Measurements from ENCODE around the gene DGKE. TPM values are rescaled to one million over a fixed set of nuclear protein-coding genes. Genes with fewer than 3 reads are reported as not detected.

Gene DGKE
- total RNA-seq, 1 experiment from 2014 or later: 10.0 TPM

GRCh38 chr17:56893503-56893902, 59.6 kb downstream of the DGKE start:
- ChIA-PET CTCF (no interaction called here), POLR2A (ENCODE audit: low non-redundant PET) (no interaction called here)
- intact Hi-C loops (cut with micrococcal nuclease; ENCODE audit: unreplicated experiment): no loop called here
- H3K27ac ChIP-seq (ENCODE audit: low read depth, low read length, poor library complexity, severe bottlenecking): no peak overlapping the region
- no peaks in the 10 kb centered on the region for H3K27me3 ChIP-seq (replicated peaks; ENCODE audit: insufficient read depth, low read depth, low read length, poor library complexity)
- no peak for DNase-seq (ENCODE audit: low spot score)
- H3K4me1 ChIP-seq (ENCODE audit: insufficient read depth, low read length, poor library complexity, severe bottlenecking): no peaks in the 10 kb centered on the region
- peaks cover under 1% of the 10 kb centered on the region for H3K9me3 ChIP-seq (ENCODE audit: low read depth, low read length, poor library complexity, severe bottlenecking)
- no peak overlapping the region for H3K4me3 ChIP-seq (ENCODE audit: low read depth, low read length, poor library complexity, severe bottlenecking)
- no peak for TF ChIP-seq EZH2 (IDR thresholded peaks at IDR 0.05; ENCODE audit: borderline replicate concordance, low read depth, low read length, poor library complexity, severe bottlenecking)
- TF ChIP-seq, protein P1, sequence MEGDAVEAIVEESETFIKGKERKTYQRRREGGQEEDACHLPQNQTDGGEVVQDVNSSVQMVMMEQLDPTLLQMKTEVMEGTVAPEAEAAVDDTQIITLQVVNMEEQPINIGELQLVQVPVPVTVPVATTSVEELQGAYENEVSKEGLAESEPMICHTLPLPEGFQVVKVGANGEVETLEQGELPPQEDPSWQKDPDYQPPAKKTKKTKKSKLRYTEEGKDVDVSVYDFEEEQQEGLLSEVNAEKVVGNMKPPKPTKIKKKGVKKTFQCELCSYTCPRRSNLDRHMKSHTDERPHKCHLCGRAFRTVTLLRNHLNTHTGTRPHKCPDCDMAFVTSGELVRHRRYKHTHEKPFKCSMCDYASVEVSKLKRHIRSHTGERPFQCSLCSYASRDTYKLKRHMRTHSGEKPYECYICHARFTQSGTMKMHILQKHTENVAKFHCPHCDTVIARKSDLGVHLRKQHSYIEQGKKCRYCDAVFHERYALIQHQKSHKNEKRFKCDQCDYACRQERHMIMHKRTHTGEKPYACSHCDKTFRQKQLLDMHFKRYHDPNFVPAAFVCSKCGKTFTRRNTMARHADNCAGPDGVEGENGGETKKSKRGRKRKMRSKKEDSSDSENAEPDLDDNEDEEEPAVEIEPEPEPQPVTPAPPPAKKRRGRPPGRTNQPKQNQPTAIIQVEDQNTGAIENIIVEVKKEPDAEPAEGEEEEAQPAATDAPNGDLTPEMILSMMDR (conservative IDR thresholded peaks at IDR 0.05; ENCODE audit: low read depth, low read length): no peak
- no TSS peak for BruUV-seq (replicated peaks)
- peaks cover 25% of the 10 kb centered on the region for H3K36me3 ChIP-seq (ENCODE audit: insufficient read depth, low read length, poor library complexity, severe bottlenecking)

DNA sequence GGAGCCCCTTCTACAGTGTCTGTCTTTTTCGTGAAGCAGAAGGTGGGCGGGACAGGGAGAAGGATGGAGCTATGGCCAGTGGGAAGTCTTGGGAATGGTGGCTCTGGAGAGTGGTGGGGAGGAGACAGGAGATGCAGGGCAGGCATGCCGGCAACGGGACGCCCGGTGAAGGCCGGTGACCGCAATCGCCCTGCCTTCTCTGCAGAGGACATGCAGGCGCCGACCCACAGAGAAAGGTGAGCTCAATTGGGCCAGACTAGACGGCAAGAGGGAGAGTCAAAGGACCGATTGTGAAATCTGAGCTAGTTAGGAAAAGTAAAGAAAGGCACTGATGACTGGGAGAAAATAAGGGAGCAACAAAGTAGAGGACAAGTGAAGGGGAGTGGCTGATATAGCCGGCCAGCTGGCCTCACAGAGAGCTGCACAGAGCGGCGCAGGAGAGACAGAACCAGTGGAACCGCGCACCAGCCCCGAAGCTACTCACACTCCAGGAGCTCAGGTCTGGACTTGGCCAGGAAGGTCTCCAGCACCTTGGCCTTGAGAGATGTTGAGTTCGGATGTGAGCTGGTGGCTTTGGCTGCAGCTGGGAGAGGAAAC, 61.0 kb downstream of the DGKE start:
- no peak overlapping the region for H3K4me3 ChIP-seq (ENCODE audit: low read depth, low read length, poor library complexity, severe bottlenecking)
- TF ChIP-seq, protein P1 (conservative IDR thresholded peaks at IDR 0.05; ENCODE audit: low read depth, low read length): no peak
- H3K4me1 ChIP-seq (ENCODE audit: insufficient read depth, low read length, poor library complexity, severe bottlenecking): no peaks in the 10 kb centered on the region
- BruUV-seq (replicated peaks): no TSS peak
- H3K9me3 ChIP-seq (ENCODE audit: low read depth, low read length, poor library complexity, severe bottlenecking): no peaks in the 10 kb centered on the region
- H3K27me3 ChIP-seq (replicated peaks; ENCODE audit: insufficient read depth, low read depth, low read length, poor library complexity): no peaks in the 10 kb centered on the region
- H3K27ac ChIP-seq (ENCODE audit: low read depth, low read length, poor library complexity, severe bottlenecking): no peak overlapping the region
- H3K36me3 ChIP-seq (ENCODE audit: insufficient read depth, low read length, poor library complexity, severe bottlenecking): peaks cover 29% of the 10 kb centered on the region
- POLR2A ChIA-PET (ENCODE audit: low non-redundant PET): no interaction called here
- intact Hi-C loops (cut with micrococcal nuclease; ENCODE audit: unreplicated experiment): no loop called here
- CTCF ChIA-PET: no interaction called here
- DNase-seq (ENCODE audit: low spot score): no peak

GRCh38 chr17:56896217-56896967, 62.4 kb downstream of the DGKE start:
- H3K4me1 ChIP-seq (ENCODE audit: insufficient read depth, low read length, poor library complexity, severe bottlenecking): no peaks in the 10 kb centered on the region
- no peaks in the 10 kb centered on the region for H3K27me3 ChIP-seq (replicated peaks; ENCODE audit: insufficient read depth, low read depth, low read length, poor library complexity)
- H3K4me3 ChIP-seq (ENCODE audit: low read depth, low read length, poor library complexity, severe bottlenecking): no peak overlapping the region
- peaks cover 34% of the 10 kb centered on the region for H3K36me3 ChIP-seq (ENCODE audit: insufficient read depth, low read length, poor library complexity, severe bottlenecking)
- CTCF ChIA-PET: interaction anchor here (0.7 kb wide), 1 partner anchor 1410 kb away, joined by 3 read pairs; no protein-coding TSS in a partner anchor
- DNase-seq (ENCODE audit: low spot score): no peak
- no peak for TF ChIP-seq EZH2 (IDR thresholded peaks at IDR 0.05; ENCODE audit: borderline replicate concordance, low read depth, low read length, poor library complexity, severe bottlenecking)
- TF ChIP-seq, protein P1 (conservative IDR thresholded peaks at IDR 0.05; ENCODE audit: low read depth, low read length): no peak
- POLR2A ChIA-PET (ENCODE audit: low non-redundant PET): no interaction called here
- no peak overlapping the region for H3K27ac ChIP-seq (ENCODE audit: low read depth, low read length, poor library complexity, severe bottlenecking)
- H3K9me3 ChIP-seq (ENCODE audit: low read depth, low read length, poor library complexity, severe bottlenecking): no peaks in the 10 kb centered on the region
- BruUV-seq (replicated peaks): no TSS peak
- intact Hi-C loops (cut with micrococcal nuclease; ENCODE audit: unreplicated experiment): no loop called here

Measured in A673 (cell line).